GF-D8 (cell line): ENCODE results near the gene SH3BGRL3.
A peak's percentile ranks its signal among the peaks of the same experiment; 100 is the strongest.
"Not testable (repeated sequence)": the region's sequence is repeated elsewhere in the genome, so short reads cannot be mapped to it uniquely, and the experiment has no call there.

Experiments
- DNase-seq: peaks from one replicate; lab custom pipeline; 2025; lab: John Stamatoyannopoulos, UW

The SH3BGRL3 gene

GRCh38 chr1:26290882-26291261 is 11.0 kb downstream of the SH3BGRL3 start:
- no peak for DNase-seq

- DNase-seq, result no peak
Measured at GRCh38 chr1:26291433-26291832, 11.5 kb downstream of the SH3BGRL3 start.

- DNase-seq, result no peak
Measured at GRCh38 chr1:26291939-26292338, 12.1 kb downstream of the SH3BGRL3 start.

- DNase-seq, result not testable (repeated sequence)
Measured at GRCh38 chr1:26292735-26293134, 12.8 kb downstream of the SH3BGRL3 start.

- no peak for DNase-seq
Measured at GRCh38 chr1:26293911-26294463, 14.1 kb downstream of the SH3BGRL3 start.

- DNase-seq, result no peak
Measured at GRCh38 chr1:26295194-26296138, 15.6 kb downstream of the SH3BGRL3 start.

GRCh38 chr1:26296340-26297056 is 16.6 kb downstream of the SH3BGRL3 start:
- DNase-seq, result no peak

GRCh38 chr1:26297057-26297790 is 17.3 kb downstream of the SH3BGRL3 start:
- no peak for DNase-seq

- DNase-seq, result no peak
Measured at GRCh38 chr1:26297791-26298124, 17.9 kb downstream of the SH3BGRL3 start.

GRCh38 chr1:26300578-26301275 is 20.8 kb downstream of the SH3BGRL3 start:
- DNase-seq, result no peak

- DNase-seq, result no peak
Measured at GRCh38 chr1:26302733-26303405, 23.0 kb downstream of the SH3BGRL3 start.

GRCh38 chr1:26305667-26306289 is 25.9 kb downstream of the SH3BGRL3 start:
- peak; percentile 73 for DNase-seq

- DNase-seq, result peak; percentile 94
Measured at GRCh38 chr1:26306290-26307229, 26.7 kb downstream of the SH3BGRL3 start, which contains the start of gene UBXN11. UBXN11 (minus strand) TSS chr1:26306636; CDS start chr1:26302883, 3,753 bp downstream.

GRCh38 chr1:26307363-26307781 is 27.5 kb downstream of the SH3BGRL3 start:
- no peak for DNase-seq

- DNase-seq, result peak; percentile 28
Measured at GRCh38 chr1:26307966-26308899, 28.3 kb downstream of the SH3BGRL3 start.

- no peak for DNase-seq
Measured at GRCh38 chr1:26314501-26314900, 34.6 kb downstream of the SH3BGRL3 start.

GRCh38 chr1:26315874-26316850 is 36.3 kb downstream of the SH3BGRL3 start:
- no peak for DNase-seq
